ENCODE measurements around the gene CLDN19. TPM values are rescaled to one million over a fixed set of nuclear protein-coding genes. Genes with fewer than 3 reads are reported as not detected.

CLDN19 gene
- total and polyA plus RNA-seq, 2 of the 8 experiments (the other 6 are each of a cell fraction or from before 2014, with no cell fraction given) = 9.7 to 17.2 TPM

DNA sequence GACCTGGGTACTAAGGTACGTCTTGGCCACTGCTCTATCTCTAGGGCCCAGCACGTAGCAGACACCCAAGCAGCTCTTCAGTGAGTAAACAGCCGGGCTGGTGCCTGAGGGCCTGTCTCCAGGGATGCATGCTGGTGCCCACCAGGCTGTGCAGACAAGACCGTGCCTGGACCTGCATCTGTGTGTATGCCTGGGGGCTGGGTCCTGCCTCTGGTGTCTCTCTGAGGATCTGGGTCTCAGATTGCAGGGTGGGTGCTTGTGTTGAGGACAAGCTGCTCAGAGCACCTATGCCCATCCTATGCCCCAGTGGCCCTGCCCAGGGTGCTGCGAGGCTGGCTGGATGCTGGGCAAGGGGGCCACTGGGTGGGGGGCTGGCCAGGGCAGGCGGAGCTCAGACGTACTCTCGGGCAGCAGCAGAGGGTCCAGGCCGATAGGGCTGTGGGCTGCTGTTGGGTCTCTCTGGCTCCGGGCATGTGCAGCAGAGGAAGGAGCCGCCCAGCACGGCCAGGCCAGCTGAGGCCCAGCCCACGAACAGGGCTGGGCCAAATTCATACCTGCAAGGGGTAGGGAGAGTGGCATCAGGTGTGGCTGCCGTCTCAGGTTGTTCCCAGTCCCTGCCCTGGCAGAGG, 4.4 kb downstream of the CLDN19 start:
- 90% methylated on average over 14 of the region's 14 CpGs; no CpG with 5 or more reads in 1 of the 2 experiments for WGBS, 2 experiments (ENCODE audit: extremely low coverage in 1 of 2, insufficient coverage in 1 of 2, insufficient read length in 1 of 2, insufficient replicate concordance in 2 of 2, low coverage in 1 of 2, low lambda C conversion rate in 2 of 2, missing lambda C conversion rate in 1 of 2)
- H2BK20ac ChIP-seq (ENCODE audit: low read length) = no peak overlapping the region
- no peak overlapping the region for H4K8ac ChIP-seq (ENCODE audit: extremely low read depth, insufficient read depth, low read length)
- no peak overlapping the region for H3K9ac ChIP-seq (replicated peaks in 1 of 4; ENCODE audit: extremely low read depth in 1 of 4, low read depth in 3 of 4, low read length in 3 of 4)
- H3K18ac ChIP-seq (ENCODE audit: extremely low read depth, low read length) = no peak overlapping the region
- H2AK5ac ChIP-seq (ENCODE audit: low read depth, low read length) = no peak overlapping the region
- POLR2A ChIA-PET (ENCODE audit: partially characterized antibody) = no interaction called here
- H3K4me1 ChIP-seq (replicated peaks in 1 of 4; ENCODE audit: control insufficient read depth in 3 of 4, insufficient read depth in 4 of 4, low read length in 3 of 4) = peaks cover 0 to 24% (median 17%) of the 10 kb centered on the region in 4 experiments; a peak in 6 of 7 replicates
- no peak overlapping the region for H4K91ac ChIP-seq (replicated peaks; ENCODE audit: insufficient read length, low read length)
- H2BK120ac ChIP-seq (replicated peaks; ENCODE audit: low read depth, low read length) = no peak overlapping the region
- H2BK15ac ChIP-seq (ENCODE audit: low read length) = no peak overlapping the region
- no peaks in the 10 kb centered on the region for H3K36me3 ChIP-seq (ENCODE audit: control insufficient read depth in 2 of 4, insufficient read depth in 4 of 4, low read length in 3 of 4)
- no peak overlapping the region for H3K27ac ChIP-seq (ENCODE audit: low read depth, low read length)
- no peak for DNase-seq (ENCODE audit: low read depth in 1 of 2, low spot score in 2 of 2)
- H3K79me2 ChIP-seq (ENCODE audit: control insufficient read depth in 1 of 2, insufficient read depth in 2 of 2, low read length in 2 of 2) = no peaks in the 10 kb centered on the region
- no peaks in the 10 kb centered on the region for H3K9me3 ChIP-seq (ENCODE audit: insufficient read depth in 2 of 2, low read depth in 1 of 2, low read length in 1 of 2)
- H3K23me2 ChIP-seq (ENCODE audit: low read depth, low read length) = peaks cover 5% of the 10 kb centered on the region; the same call in 1 of the 2 replicates
- CTCF ChIA-PET (ENCODE audit: partially characterized antibody) = interaction anchor here (0.6 to 6.4 kb wide), 14 partner anchors 10 to 561 kb away, joined by 3 to 62 read pairs (median 3); partner anchors contain the start of gene YBX1
- H3K56ac ChIP-seq (replicated peaks; ENCODE audit: insufficient read length, low read depth, low read length) = no peak overlapping the region
- H2BK5ac ChIP-seq (ENCODE audit: low read depth, low read length) = no peak overlapping the region
- no peak overlapping the region for H3K4me2 ChIP-seq (ENCODE audit: insufficient read depth in 1 of 2, low read depth in 2 of 2, low read length in 2 of 2)
- H3K79me1 ChIP-seq (ENCODE audit: low read depth, low read length) = peaks cover 3% of the 10 kb centered on the region; the same call in 1 of the 2 replicates
- no peak overlapping the region for H3K4ac ChIP-seq (replicated peaks; ENCODE audit: insufficient read length, low read depth, low read length)
- FAIRE-seq = no peak
- H3K23ac ChIP-seq (ENCODE audit: insufficient read length) = no peak overlapping the region
- no peak overlapping the region for H3K4me3 ChIP-seq (ENCODE audit: extremely low read depth in 1 of 4, insufficient read depth in 2 of 4, low read depth in 3 of 4, low read length in 4 of 4)
- no peak overlapping the region for H2BK12ac ChIP-seq (ENCODE audit: low read depth, low read length)
- H4K5ac ChIP-seq (ENCODE audit: insufficient read length, low read depth, low read length) = no peak overlapping the region
- peaks cover 0 to 4% of the 10 kb centered on the region in 2 experiments for H4K20me1 ChIP-seq (replicated peaks in 1 of 2; ENCODE audit: control insufficient read depth in 1 of 2, insufficient read depth in 2 of 2, low read length in 2 of 2)
- H3K14ac ChIP-seq (ENCODE audit: insufficient read length) = no peak overlapping the region
- H3K27me3 ChIP-seq (replicated peaks in 1 of 4; ENCODE audit: control insufficient read depth in 3 of 4, extremely low read depth in 1 of 4, insufficient read depth in 3 of 4, low read length in 3 of 4) = no peaks in the 10 kb centered on the region
- H2AFZ ChIP-seq (ENCODE audit: low read length) = no peak overlapping the region
- TF ChIP-seq NRF1 (IDR thresholded peaks at IDR 0.05; ENCODE audit: low read depth, low read length) = no peak
- no peak for TF ChIP-seq KDM1A (IDR thresholded peaks at IDR 0.05; ENCODE audit: borderline replicate concordance, low read length)
- TF ChIP-seq RAD21 (IDR thresholded peaks at IDR 0.05 in 1 of 2, conservative IDR thresholded peaks at IDR 0.05 in 1 of 2; ENCODE audit: low read depth in 2 of 2, low read length in 2 of 2) = no peak
- no peak for TF ChIP-seq MAFK (IDR thresholded peaks at IDR 0.05; ENCODE audit: low read depth, low read length)
- no peak for TF ChIP-seq CBX5 (IDR thresholded peaks at IDR 0.05; ENCODE audit: low read depth, low read length)
- no peak for TF ChIP-seq POU5F1 (IDR thresholded peaks at IDR 0.05; ENCODE audit: low read depth, low read length)
- no peak for TF ChIP-seq SRF (IDR thresholded peaks at IDR 0.05; ENCODE audit: low read depth, low read length)
- TF ChIP-seq SUZ12 (IDR thresholded peaks at IDR 0.05; ENCODE audit: low read length) = no peak
- TF ChIP-seq CREB1 (IDR thresholded peaks at IDR 0.05) = no peak
- TF ChIP-seq SP4 (IDR thresholded peaks at IDR 0.05; ENCODE audit: low read length) = no peak
- TF ChIP-seq POLR2AphosphoS5 (IDR thresholded peaks at IDR 0.05; ENCODE audit: low read depth, low read length) = no peak
- TF ChIP-seq HDAC2 (IDR thresholded peaks at IDR 0.05; ENCODE audit: borderline replicate concordance in 1 of 2, low read depth in 2 of 2, low read length in 2 of 2) = no peak
- no peak for TF ChIP-seq SP1 (IDR thresholded peaks at IDR 0.05; ENCODE audit: low read depth, low read length)

Measured in H1 (cell line).